ENCODE measurements around the gene SLC13A3.

- no peak for TF ChIP-seq CTCF (IDR thresholded peaks at IDR 0.05)
- TF ChIP-seq POLR2A (IDR thresholded peaks at IDR 0.05), result no peak
These were observed 46.6 kb downstream of the SLC13A3 start for GRCh38 chr20:46604551-46605133.
